Breast epithelium (tissue), 4 donors: ENCODE data around the gene SLC2A13. TPM values are rescaled to one million over a fixed set of nuclear protein-coding genes. Genes with fewer than 3 reads are reported as not detected.
"Not testable (repeated sequence)": the region's sequence is repeated elsewhere in the genome, so short reads cannot be mapped to it uniquely, and the experiment has no call there.

Source experiments
- DNase-seq, 2 donors: peaks; one replicate each; pipeline ENCODE4 v3.0.0-alpha.2; 2019; ENCODE audit warnings: low spot score in 2 of 2
- H3K27ac ChIP-seq, 2 donors: fragments of 200-600 bp; sonication (generic) in 1 of 2; one replicate each; pipeline ENCODE4 v1.5.1; 2016 to 2019; ENCODE audit warnings: mild to moderate bottlenecking in 1 of 2
- H3K27me3 ChIP-seq, 2 donors: fragments of 200-600 bp; sonication (generic) in 1 of 2; one replicate each; pipeline versions ENCODE4 v1.5.1 to v1.6.0; 2017 to 2019; ENCODE audit warnings: control low read depth in 1 of 2, mild to moderate bottlenecking in 1 of 2
- H3K36me3 ChIP-seq: fragments of 200-600 bp; one replicate; pipeline ENCODE4 v1.5.1; 2019
- H3K4me1 ChIP-seq, 2 donors: fragments of 200-600 bp; sonication (generic); one replicate each; pipeline ENCODE4 v1.5.1; 2016 to 2019; ENCODE audit warnings: control low read depth in 1 of 2
- H3K4me3 ChIP-seq, 3 donors: fragments of 200-600 bp; sonication (generic); 1 replicate in 2 of 3; 2 replicates in 1 of 3; pipeline ENCODE4 v1.5.1; 2016 to 2019; ENCODE audit warnings: mild to moderate bottlenecking in 3 of 3, moderate library complexity in 2 of 3
- H3K9me3 ChIP-seq, 2 donors: fragments of 200-600 bp; sonication (generic) in 1 of 2; one replicate each; pipeline ENCODE4 v1.5.1; 2016 to 2019; ENCODE audit warnings: control low read depth in 1 of 2
- CTCF ChIP-seq, 3 donors: fragments of 450-650 bp; IDR thresholded peaks; one replicate each; pipeline ENCODE4 v1.5.1; 2016 to 2017; ENCODE audit warnings: antibody characterized with exemption in 3 of 3, mild to moderate bottlenecking in 3 of 3, moderate library complexity in 3 of 3
- POLR2A ChIP-seq: fragments of 450-650 bp; IDR thresholded peaks from one replicate; pipeline ENCODE4 v1.6.1; 2016; ENCODE audit warnings: antibody characterized with exemption, mild to moderate bottlenecking, moderate library complexity
- POLR2AphosphoS5 ChIP-seq, 3 donors: sonication (generic); formaldehyde crosslinking; IDR thresholded peaks; one replicate each; pipeline ENCODE4 v1.6.1; 2017; ENCODE audit warnings: antibody characterized with exemption in 3 of 3
- intact Hi-C: fragments of 100-400 bp; cut with DNase I; formaldehyde crosslinking; loops from one replicate; pipeline ENCODE4 v1.15.1; 2023; ENCODE audit warnings: low total_unique reads
- total RNA-seq, 3 donors: library from RNA; depleted of rRNA; stranded (reverse); fragments of >200 nt; gene quantifications; one replicate each; pipeline ENCODE4 v1.1.0, GENCODE V29; 2016

Gene SLC2A13
- total RNA-seq, 3 donors from 2014 or later = 17.1 to 32.2 (median 22.0) TPM

GRCh38 chr12:39798429-39798828 is 307.5 kb downstream of the SLC2A13 start:
- no peak overlapping the region for H3K4me3 ChIP-seq
- no peaks in the 10 kb centered on the region for H3K9me3 ChIP-seq
- H3K27me3 ChIP-seq = no peaks in the 10 kb centered on the region
- no peaks in the 10 kb centered on the region for H3K36me3 ChIP-seq
- no peak for DNase-seq
- intact Hi-C loops = no loop called here
- no peak overlapping the region for H3K27ac ChIP-seq
- TF ChIP-seq POLR2A (no peak), CTCF (IDR thresholded peaks at IDR 0.05) (no peak), POLR2AphosphoS5 (IDR thresholded peaks at IDR 0.05) (no peak)
- H3K4me1 ChIP-seq = no peaks in the 10 kb centered on the region

DNA sequence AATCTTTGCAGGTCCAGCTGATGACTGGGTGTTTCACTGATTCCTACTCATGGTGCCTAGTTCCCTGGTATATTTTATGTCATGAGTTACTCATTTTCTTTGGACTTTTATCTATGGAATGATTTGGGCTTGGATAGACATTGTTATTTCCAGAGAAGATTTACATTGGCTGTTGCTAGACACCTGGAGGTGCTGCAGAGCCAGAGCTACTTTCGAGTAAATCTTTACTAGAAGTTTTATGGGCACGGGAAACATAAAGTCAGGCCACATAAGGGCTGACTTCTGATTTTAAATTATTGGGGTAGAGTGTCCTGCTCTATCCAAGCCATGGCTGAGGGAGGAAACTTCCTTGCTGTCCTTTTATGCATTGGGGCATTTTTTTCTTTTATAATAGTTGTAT is 310.4 kb downstream of the SLC2A13 start:
- Histone ChIP-seq H3K36me3 (no peaks in the 10 kb centered on the region), H3K27me3 (no peaks in the 10 kb centered on the region), H3K4me1 (no peaks in the 10 kb centered on the region), H3K9me3 (no peaks in the 10 kb centered on the region), H3K27ac (no peak overlapping the region), H3K4me3 (no peak overlapping the region)
- no peak for DNase-seq
- intact Hi-C loops = no loop called here
- TF ChIP-seq POLR2AphosphoS5 (IDR thresholded peaks at IDR 0.05) (no peak), CTCF (IDR thresholded peaks at IDR 0.05) (no peak), POLR2A (no peak)

DNA sequence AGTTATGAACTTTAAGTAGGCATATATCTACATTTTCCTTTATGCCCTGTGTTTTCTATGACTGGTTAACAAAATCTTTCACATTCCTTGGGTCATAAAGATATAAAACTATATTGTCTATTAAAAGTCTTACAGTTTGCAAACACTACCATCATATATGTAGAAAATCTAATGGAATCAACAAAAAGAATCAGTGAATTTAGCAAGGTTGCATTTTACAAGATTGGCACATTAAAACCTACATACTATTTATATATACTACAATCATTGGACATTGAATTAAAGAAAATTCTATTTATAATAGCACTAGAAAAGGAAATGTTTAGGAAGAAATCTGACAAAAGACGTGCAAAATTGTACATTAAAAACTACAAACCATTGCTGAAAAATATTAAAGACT is 312.9 kb downstream of the SLC2A13 start:
- no peaks in the 10 kb centered on the region for H3K27me3 ChIP-seq

GRCh38 chr12:39788239-39788638 is 317.6 kb downstream of the SLC2A13 start:
- no peaks in the 10 kb centered on the region for H3K9me3 ChIP-seq
- intact Hi-C loops = no loop called here

More for the DNA sequence above, 312.9 kb downstream of the SLC2A13 start:
- no peaks in the 10 kb centered on the region for H3K36me3 ChIP-seq
- no peaks in the 10 kb centered on the region for H3K4me1 ChIP-seq
- no peak overlapping the region for H3K4me3 ChIP-seq
- intact Hi-C loops = no loop called here
- DNase-seq = no peak
- H3K9me3 ChIP-seq = no peaks in the 10 kb centered on the region
- H3K27ac ChIP-seq = no peak overlapping the region
- TF ChIP-seq CTCF (IDR thresholded peaks at IDR 0.05) = no peak
- no peak for TF ChIP-seq POLR2AphosphoS5 (IDR thresholded peaks at IDR 0.05)
- TF ChIP-seq POLR2A = no peak

GRCh38 chr12:39785814-39786213 is 320.1 kb downstream of the SLC2A13 start:
- H3K27ac ChIP-seq, H3K36me3 ChIP-seq, H3K27me3 ChIP-seq, H3K9me3 ChIP-seq, intact Hi-C loops, H3K4me1 ChIP-seq, H3K4me3 ChIP-seq, DNase-seq: not testable (repeated sequence)

More at GRCh38 chr12:39788239-39788638, 317.6 kb downstream of the SLC2A13 start:
- H3K27me3 ChIP-seq = no peaks in the 10 kb centered on the region
- no peaks in the 10 kb centered on the region for H3K4me1 ChIP-seq
- TF ChIP-seq CTCF (IDR thresholded peaks at IDR 0.05) = no peak
- TF ChIP-seq POLR2A = no peak
- no peak for TF ChIP-seq POLR2AphosphoS5 (IDR thresholded peaks at IDR 0.05)
- no peaks in the 10 kb centered on the region for H3K36me3 ChIP-seq
- no peak overlapping the region for H3K4me3 ChIP-seq
- no peak for DNase-seq
- no peak overlapping the region for H3K27ac ChIP-seq

DNA sequence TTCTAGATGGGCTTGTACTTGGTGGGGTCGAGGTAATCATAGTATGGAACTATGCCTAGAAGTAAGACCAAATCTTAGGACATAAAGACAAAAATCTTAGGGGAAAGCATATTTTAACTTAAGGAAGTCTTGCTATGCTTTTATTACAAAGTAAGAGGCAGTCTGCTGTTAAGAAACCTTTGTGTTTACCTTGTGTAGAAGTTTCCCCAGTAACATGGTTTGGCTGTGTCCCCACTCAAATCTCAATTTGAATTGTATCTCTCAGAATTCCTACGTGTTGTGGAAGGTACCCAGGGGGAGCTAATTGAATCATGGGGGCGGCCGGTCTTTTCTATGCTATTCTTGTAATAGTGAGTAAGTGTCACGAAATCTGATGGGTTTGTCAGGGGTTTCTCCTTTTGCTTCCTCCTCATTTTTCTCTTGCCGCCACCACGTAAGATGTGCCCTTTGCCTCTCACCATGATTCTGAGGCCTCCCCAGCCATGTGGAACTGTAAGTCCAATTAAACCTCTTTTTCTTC is 323.8 kb downstream of the SLC2A13 start:
- H3K4me3 ChIP-seq = no peak overlapping the region
- no peaks in the 10 kb centered on the region for H3K36me3 ChIP-seq
- intact Hi-C loops = no loop called here
- H3K4me1 ChIP-seq = no peaks in the 10 kb centered on the region
- no peaks in the 10 kb centered on the region for H3K27me3 ChIP-seq
- DNase-seq = no peak
- H3K27ac ChIP-seq = no peak overlapping the region
- no peak for TF ChIP-seq POLR2A
- no peak for TF ChIP-seq CTCF (IDR thresholded peaks at IDR 0.05)
- TF ChIP-seq POLR2AphosphoS5 (IDR thresholded peaks at IDR 0.05) = no peak
- no peaks in the 10 kb centered on the region for H3K9me3 ChIP-seq
